Right lung (tissue), 5 donors: ENCODE data around the gene ANXA6. TPM values are rescaled to one million over a fixed set of nuclear protein-coding genes. Genes with fewer than 3 reads are reported as not detected.

Experiments used
- DNase-seq, 2 donors: peaks; one replicate each; pipeline ENCODE4 v3.0.0-alpha.2; 2013
- polyA plus RNA-seq, 5 donors: library from polyadenylated mRNA; unstranded; fragments of 120-200 nt; gene quantifications; one replicate each; pipeline versions ENCODE4 v1.2.1 to v1.2.3, GENCODE V29; 2013; ENCODE audit warnings: inconsistent platforms in 1 of 5, low replicate concordance in 1 of 5; ENCODE audit not compliant: insufficient read length in 5 of 5, insufficient read depth in 1 of 5

Gene ANXA6
- polyA plus RNA-seq, 5 donors, result 258 to 308 (median 290) TPM

DNA sequence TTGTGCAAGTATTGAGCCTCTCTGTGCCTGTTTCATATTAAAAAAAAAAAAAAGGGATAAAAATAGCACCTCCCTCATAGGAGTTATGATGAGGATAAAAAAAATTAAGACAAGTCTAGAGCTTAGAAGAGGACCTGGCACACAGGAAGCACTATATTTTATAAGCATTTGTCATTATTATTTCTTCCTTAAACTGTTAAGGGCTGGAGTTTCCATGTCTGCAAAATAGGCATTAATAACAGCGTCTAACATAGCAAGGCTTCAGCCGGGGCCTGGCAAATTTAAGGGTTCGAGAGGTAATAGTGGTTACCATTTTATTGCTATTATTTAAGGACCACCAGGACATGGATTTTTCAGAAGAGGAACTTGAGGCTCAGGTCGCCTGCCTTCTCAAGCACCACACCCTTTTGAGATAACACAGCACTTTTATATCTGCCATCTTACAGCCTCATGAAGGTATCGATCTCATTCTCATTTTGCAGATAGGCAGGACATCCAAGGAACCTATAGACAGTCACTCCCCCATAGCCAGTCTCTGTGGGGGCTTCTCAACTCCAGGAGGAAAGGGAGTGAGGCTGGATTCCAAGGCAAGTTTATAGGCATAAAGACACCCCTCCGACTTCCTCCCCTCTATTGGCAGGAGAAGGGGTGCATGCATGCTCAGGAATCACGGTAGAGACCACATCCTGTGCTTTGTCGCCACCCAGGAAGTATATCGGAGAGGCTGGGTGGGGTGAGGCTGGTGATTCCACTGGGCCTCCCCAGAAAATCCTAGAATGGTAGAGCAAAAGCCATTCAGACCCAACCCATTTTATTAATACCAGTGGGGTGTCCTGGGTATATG, 2.4 kb downstream of the ANXA6 start:
- DNase-seq, result no peak

DNA sequence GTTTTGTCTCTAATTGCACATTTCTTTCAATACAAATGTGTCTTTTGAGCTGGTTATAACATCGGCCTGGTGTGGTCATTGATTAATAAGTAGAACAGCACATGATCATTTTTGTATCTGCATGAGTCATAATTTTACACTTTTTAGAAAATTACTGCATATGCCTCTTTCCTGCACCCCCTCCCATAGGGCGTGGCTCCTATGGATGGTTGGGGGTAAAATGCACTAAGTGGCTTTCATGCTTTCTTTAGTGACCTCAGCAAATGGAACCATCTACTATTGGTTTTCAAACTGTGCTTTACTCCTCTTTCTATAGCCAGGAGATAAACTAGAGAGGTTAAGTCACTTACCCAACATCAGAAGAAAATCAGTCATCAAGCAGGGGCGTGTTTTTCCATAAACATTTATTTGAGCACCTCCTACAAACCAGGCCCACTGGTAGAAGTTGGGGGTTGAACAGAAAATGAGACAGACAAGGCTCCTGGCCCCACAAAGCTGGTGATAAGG, 3.8 kb downstream of the ANXA6 start:
- DNase-seq, result no peak

DNA sequence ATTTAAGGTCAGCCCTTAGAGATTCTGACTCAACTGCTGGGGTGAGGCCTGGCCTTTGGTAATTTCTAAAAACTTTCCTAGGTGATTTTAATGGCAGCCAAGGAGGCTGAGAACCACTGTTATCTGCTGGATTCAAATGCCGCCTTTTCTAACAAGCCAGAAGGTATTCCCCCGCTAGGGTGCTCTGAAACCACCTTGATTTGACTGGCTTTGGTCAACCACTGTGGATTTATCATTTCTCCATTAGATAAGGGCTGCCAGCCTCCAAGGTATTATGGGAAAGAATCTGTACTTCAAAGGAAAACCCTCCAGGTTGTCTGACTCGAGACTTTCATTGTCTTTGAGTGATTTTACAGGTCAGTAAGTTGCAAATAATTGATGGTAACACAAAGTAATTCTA, 4.3 kb downstream of the ANXA6 start:
- no peak for DNase-seq

DNA sequence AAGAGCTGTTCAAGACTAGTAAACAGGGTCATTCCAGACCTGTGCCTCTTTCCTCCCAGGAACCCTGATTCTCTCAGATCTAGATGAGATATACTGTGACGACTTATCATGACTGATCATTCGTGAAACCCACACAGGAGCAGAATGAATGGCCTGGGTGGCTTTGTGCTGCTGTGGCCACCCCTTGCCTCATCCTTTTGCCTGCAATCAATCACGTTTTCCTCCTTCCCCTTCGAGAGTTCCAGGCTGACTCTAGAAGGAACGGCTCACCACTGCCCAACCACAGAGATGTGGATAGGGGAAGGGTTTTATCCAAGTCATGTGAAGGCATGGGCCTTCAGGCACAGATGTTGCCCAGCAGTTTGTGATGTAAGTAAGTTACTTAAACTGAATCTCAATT, 5.8 kb downstream of the ANXA6 start:
- DNase-seq, result no peak

DNA sequence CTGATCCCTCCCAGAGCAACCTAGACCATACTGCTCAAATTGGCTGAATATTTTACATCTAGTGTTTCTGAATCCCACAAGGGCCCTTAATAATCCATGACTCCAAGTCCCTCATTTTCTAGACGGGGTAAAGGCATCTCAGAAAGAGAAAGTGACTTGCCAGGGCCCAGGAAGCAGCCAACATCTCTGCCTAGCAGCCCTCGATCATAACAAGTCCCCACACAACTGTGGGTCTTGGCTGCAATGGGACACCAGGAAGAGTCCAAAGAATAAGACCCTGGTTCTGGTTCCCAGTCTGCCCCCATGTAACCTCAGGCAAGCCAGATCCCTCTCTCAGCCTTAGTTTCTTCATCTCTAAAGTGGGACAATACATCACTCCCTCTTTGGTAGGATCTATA, 6.3 kb downstream of the ANXA6 start:
- no peak for DNase-seq

DNA sequence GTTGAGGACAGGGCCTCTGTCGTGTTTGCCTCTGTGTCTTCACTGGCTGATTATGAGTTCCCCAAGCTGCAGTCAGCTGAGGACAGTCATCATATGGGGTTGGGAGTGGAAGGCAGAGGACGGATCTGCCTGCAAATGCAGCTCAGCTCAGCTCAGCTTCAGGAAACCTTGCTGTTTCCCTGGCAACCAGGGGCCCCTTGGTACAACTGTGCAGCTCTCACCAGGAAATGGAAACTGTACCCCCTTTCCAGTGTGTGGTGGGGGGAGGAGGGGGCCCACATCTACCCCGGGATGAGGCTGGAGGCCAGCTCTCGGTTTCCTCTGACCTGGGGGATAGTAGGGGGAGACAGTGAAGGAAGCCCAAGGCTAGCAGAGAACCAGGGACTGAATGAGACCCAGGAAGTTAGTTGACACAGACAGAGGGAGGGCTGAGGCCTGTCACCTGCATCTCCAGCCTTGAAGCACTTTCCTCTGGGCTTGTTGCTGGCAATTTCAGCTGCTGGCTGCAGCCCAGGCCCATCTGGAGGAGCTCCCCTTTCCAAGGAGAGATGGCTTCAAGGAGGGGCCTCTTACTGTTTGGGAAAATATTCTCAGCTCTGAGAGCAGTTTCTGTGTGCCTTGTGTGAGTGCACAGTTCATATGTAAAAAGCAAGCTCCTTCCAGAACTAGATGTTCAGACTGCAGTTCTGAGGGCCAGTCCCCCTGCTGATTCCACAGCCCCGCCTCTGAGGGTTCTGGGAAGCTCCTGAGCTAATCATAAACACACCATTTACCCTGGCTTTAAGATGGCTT, 6.9 kb downstream of the ANXA6 start:
- peak in 1 of 2 donors; percentile 44 for DNase-seq

DNA sequence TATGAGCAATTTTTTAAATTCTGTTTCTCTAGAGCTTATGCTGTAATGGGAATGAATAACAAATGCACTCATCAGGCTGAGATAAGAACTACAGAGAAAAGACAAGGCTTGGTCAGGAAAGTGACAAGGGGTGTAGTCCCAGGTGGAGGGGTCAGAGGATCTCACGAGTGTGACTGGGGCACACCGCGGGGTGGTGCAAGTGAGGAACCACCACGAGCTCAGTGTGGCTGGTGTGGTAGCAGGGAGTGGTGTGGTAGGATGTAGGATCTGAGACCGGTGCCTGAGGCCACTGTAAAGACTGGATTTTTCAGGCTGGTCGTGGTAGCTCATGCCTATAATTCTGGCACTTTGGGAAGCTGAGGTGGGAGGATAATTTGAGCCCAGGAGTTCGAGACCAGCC, 9.0 kb downstream of the ANXA6 start:
- DNase-seq, result no peak

DNA sequence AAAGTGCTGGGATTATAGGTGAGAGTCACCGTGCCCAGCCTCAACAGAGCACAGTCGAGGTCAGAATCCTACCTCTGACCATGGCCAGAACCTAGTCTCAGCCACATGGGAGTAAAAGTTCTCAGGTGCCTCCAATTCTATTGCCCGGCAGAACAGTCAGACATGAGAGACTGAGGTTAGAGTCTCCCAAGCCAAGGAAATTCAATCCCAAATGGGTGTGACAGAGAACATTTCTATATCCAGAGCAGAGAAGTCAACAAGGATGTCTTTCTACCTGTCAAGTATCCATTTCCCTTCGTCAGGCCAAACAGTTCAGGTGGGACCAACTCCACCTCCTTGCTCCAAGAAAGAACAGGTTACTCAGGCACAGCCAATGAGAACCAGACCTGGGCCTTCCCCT, 10.5 kb downstream of the ANXA6 start:
- DNase-seq, result no peak

DNA sequence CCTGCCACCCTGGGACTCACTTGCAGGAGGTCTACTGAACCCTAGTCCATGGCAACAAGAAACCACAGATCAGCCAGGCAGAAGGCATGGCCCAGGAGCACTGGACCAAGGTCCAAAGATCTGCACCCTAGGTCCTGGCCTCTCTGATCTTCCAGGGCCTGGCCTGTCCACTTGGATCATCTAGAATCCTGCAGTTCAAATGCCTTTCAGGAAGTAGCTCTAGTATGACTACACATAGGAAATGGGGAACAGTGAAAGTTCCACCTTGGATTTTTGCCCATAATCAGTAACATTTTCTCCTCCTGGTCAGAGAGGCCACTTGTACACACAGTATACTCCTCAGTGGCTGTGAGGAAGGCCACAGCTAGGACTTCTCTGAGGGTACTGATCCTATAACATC, 11.5 kb downstream of the ANXA6 start:
- no peak for DNase-seq

DNA sequence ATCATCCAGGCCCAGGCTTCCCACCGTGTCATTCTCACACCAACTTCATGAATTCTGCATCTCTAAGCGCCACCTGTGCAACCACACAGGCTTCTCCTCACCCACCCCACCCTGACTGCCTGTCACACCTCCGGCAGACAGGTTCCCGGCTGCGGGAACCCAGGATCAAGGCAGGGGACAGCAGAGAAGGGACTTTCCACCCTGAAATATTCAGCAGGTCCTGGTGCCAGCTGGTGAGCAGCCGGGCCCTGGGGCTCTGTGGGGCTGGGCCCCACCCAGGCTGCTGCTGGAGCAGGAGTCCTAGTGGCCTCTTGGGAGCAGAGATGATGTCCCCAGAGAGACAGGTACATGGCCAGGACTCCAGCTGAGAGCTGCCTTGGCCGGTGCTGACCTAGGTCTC, 12.7 kb downstream of the ANXA6 start:
- no peak for DNase-seq

DNA sequence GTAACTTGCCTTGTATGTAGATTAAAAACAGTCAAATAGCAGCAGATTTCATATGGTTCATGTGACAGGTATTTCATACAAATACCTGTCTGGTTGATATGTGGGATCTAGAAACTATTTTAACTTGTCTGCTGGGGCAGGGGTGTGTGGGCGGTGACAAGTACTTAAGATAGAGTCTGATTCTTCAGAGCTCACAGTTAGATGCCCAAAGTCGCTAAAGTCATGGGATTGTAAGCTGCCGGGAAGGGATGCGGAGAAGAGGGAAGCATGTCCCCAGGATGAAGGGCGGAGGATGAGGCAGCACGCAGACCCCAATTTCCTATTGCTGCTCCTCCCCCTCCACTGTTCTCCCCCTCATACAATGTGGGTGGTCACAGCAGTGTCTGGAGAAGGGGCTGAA, 13.3 kb downstream of the ANXA6 start:
- DNase-seq, result no peak

DNA sequence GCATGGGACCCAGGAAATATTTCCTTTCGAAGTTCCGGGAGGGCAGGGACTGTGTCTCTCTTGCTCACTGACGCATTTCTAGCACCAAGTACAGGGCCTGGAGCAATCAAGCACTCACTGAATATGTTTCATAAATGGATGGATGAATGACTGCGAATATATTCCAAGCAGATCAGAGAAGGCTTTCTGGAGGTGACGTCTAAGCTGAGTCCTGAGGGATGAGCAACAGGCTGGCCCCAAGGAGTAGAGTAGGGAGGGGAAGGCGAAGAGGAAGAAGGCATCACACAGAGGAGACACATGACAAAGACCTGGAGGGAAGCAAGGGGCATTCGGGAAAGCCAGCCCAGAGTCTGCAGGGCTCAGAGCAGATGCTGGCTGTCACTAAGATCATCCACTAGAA, 13.9 kb downstream of the ANXA6 start:
- no peak for DNase-seq

DNA sequence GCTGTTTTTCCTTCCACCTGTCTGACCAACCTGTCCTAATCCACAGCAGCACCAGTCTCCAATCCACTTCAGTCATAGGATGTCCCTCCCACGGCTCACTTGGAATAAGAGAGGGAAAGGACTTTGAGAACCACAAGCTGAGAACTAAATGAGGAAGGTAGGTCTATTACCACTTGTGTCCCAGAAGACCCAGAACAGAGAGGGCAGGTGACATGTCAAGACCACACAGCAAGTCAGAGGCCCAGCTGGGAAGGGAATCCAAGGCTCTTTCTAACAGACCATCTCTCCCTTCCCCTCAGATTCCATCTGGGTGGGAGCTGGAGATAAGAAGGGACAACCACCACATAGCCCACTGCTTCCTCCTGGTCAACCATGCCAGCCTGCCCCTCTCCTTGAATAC, 14.6 kb downstream of the ANXA6 start:
- no peak for DNase-seq

DNA sequence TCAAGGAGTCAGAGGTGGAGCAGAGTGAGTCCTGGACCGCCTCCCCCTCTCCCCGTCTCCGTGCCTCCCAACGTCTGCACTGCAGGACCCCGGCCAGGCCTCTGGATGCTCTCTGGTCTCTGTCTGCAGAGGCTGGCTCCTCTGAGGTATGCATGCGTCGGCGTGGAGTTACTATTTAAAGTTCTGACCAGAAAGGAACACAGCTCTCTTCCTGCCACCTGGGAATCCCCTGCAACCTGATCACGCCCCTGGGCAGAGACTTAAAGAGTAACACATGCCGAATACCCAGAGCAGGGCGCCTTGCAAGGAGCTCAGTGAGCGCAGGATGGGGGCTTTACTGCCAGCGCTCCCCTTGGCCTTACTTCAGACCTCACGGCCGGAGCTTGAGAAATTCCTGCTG, 16.0 kb downstream of the ANXA6 start:
- DNase-seq, result no peak

DNA sequence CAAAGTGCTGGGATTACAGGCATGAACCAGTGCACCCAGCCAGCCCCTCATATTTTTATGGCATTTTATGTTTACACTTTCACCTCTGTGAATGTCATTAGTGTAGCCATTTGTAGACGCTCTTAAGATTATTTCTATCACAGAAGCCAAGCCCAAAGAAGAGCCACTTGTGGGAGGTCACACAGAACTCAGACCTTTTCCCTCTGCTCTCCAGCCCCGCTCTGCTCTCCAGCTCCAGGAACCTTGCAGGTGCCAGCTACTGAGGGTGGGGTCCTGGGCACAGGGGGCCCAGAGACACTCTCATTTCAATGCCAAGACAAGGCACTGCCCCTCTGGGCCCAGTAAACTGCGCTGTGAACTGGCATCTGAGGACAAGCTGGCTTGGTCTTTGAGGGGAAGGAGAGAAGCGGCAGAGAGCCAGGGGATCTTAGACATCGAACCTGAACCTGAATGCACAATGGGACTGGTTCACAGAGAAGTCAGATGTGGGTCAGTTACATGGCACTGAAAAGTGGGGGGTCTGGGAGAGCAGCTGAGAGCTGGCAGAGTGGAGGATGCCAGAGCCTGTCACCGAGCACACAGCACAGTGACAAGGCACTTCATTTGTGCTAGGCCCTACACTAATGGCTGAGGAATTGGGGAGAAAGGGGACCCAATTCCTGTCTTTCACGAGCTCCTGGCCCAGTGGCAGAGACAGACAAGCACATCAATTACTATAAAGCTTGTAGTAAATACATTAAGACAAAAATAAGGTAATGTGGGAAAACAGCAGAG, 16.7 kb downstream of the ANXA6 start:
- DNase-seq, result no peak

DNA sequence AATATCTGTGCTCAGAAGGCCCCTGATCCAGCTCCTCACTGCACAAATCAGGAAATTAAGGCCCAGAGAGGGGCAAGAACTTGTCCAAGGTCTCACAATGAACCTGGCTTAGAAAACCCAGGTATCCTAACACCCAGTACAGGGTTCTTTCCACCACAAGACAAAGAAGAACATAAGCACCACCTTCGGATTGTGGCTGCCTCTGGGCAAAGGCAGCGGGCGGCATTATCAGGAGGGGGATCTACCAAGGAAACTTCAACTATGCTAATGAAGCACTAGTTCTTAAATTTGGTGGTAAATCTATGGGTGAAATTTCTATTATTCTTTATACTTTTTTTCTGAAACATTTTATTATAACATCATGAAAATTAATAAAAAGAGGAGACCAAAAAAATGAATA, 17.9 kb downstream of the ANXA6 start:
- DNase-seq, result no peak

DNA sequence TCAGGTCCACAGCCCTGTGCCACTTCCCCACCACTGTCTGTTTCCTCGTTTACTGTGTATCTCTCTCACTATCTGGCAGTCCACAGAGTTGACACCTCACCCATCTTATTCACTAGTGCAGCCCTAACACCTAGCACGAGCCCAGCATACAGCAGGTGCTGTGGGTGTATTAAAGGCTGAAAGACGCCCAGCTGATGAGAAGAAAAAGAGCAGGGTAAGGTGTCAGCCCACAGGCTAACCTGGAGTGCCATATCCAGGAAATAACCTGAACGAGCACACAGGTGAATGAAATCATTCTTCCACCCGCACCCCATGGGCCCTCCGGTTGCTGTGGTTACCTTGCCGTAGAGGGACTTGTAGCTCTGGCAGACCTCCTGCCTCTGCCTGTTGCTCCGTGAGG, 18.6 kb downstream of the ANXA6 start:
- no peak for DNase-seq

DNA sequence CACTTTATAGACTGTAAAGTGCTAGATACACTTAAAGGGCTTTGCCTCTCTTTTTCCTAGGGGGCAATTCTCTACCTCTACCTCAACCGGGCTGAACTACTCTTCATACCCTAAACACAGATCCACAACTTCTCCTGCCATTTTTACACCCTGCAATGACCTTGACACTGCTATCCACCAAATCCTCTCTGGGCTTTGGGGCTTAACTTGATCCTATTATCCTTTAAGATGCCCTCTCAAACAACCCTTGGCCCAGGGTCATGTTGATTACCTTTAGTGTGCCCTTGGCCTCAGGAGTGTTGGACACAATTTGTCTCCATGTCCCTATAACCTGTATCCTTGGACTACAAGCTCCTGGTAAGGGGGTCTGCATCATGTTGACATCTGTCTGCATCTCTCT, 19.5 kb downstream of the ANXA6 start:
- DNase-seq, result no peak

DNA sequence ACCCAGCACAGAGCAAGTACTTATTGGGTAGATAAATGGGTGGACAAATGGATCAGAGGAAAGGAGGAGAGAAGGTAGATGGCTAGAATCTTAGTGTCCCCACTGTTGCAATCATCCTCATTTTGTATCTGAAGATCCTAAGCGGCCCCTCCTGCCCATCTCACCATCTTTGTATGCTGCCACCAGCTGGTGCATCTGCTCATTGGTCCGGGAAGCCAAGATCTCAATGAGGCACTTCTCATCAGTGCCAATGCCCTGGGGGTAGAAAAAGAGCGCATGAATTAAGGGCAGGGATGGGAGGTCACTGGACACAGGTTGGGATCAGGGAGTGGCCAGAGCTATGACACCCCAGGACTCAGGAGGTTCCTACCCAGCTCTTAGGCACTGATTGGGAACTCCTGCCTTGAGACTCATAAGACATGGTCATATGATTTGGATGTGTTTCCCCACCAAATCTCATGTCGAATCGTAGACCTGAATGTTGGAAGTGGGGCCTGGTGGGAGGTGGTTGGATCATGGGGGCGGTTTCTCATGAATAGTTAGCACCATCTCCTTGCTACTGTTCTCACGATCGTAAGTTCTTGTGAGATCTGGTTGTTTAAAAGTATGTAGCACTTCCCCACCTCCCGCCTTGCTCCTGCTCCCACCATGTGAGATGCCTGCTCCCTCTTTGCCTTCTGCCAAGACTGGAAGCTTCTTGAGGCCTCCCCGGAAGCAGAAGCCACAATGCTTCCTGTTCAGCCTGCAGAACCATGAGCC, 20.3 kb downstream of the ANXA6 start:
- DNase-seq, result no peak

DNA sequence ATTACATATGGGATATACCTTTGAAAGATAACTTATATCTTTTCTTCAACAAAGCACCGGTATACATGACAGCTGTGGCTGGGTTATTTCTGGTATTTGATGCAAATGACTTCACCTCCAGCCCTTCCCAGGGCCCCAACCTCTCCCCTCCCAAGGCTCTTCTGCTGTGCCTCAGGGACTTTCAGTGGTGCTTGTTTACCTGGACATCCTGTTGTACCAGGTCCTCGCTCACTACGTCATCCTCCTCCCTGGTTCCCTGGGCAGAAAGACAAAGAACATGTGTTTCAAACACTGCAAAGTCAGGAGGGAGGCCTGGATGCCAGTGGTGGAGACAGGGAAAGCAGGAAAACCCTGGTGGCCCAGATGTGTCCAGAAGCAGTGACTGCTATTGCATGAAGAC, 23.4 kb downstream of the ANXA6 start:
- no peak for DNase-seq

DNA sequence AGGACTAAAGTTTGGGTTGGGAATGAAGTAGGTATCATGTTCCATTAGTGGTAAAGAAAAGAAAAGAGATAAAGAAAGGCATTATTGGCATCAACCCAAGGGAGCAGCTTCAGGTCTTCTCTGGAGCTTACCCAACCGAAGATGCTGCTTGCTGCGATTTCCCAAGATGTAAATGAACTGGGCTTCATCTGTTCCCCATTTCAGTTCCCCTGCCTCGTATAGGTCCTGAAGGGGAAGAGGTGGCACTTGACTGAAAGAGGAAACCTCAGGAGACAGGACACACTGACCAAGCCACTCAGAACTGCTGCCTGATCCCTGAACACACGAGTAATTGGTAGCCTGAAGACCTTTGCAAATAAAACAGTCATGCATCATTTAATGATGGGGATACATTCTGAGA, 24.6 kb downstream of the ANXA6 start:
- DNase-seq, result no peak
